NCI-H187 treated with DMSO at 0.1 percent for 48 hours (cell line): ENCODE results near the gene RPL32.

Experiments
- DNase-seq: peaks from one replicate; lab custom pipeline; 2025; lab: John Stamatoyannopoulos, UW

Gene RPL32

GRCh38 chr3:12832350-12833221 is 8.8 kb downstream of the RPL32 start:
- DNase-seq, result no peak

GRCh38 chr3:12831301-12831866 is 10.0 kb downstream of the RPL32 start:
- no peak for DNase-seq

- DNase-seq, result no peak
Observed at GRCh38 chr3:12830785-12831156, 10.6 kb downstream of the RPL32 start.

- no peak for DNase-seq
Observed at GRCh38 chr3:12829886-12830784, 11.2 kb downstream of the RPL32 start.

GRCh38 chr3:12829404-12829803 is 12.0 kb downstream of the RPL32 start:
- DNase-seq, result no peak

GRCh38 chr3:12828751-12829150 is 12.6 kb downstream of the RPL32 start:
- DNase-seq, result no peak

GRCh38 chr3:12825156-12825555 is 16.2 kb downstream of the RPL32 start:
- no peak for DNase-seq

GRCh38 chr3:12824299-12824698 is 17.1 kb downstream of the RPL32 start:
- no peak for DNase-seq

GRCh38 chr3:12822725-12823373 is 18.5 kb downstream of the RPL32 start:
- no peak for DNase-seq

GRCh38 chr3:12818773-12819172 is 22.6 kb downstream of the RPL32 start:
- DNase-seq, result no peak

- DNase-seq, result no peak
Observed at GRCh38 chr3:12818273-12818672, 23.1 kb downstream of the RPL32 start.

- DNase-seq, result no peak
Observed at GRCh38 chr3:12817343-12817710, 24.0 kb downstream of the RPL32 start.

- DNase-seq, result no peak
Observed at GRCh38 chr3:12816521-12817342, 24.6 kb downstream of the RPL32 start.

- DNase-seq, result no peak
Observed at GRCh38 chr3:12815719-12816118, 25.6 kb downstream of the RPL32 start.

GRCh38 chr3:12815078-12815477 is 26.3 kb downstream of the RPL32 start:
- no peak for DNase-seq

- no peak for DNase-seq
Observed at GRCh38 chr3:12813967-12814366, 27.4 kb downstream of the RPL32 start.

GRCh38 chr3:12812812-12813211 is 28.6 kb downstream of the RPL32 start:
- no peak for DNase-seq

- no peak for DNase-seq
Observed at GRCh38 chr3:12810961-12811360, 30.4 kb downstream of the RPL32 start.

GRCh38 chr3:12810013-12810780 is 31.2 kb downstream of the RPL32 start:
- DNase-seq, result no peak

- DNase-seq, result no peak
Observed at GRCh38 chr3:12809435-12809834, 31.9 kb downstream of the RPL32 start.

GRCh38 chr3:12809001-12809400 is 32.4 kb downstream of the RPL32 start:
- DNase-seq, result no peak
